Ishikawa (cell line): ENCODE results near the gene DPYSL3.

Experiments
- CEBPB ChIP-seq: IDR thresholded peaks from 2 replicates; pipeline ENCODE4 v1.6.1; 2012
- EP300 ChIP-seq: IDR thresholded peaks from 2 replicates; pipeline ENCODE4 v1.6.1; 2012; ENCODE audit warnings: borderline replicate concordance
- FOXM1 ChIP-seq: IDR thresholded peaks from 2 replicates; pipeline ENCODE4 v1.6.1; 2012; ENCODE audit warnings: low read depth, borderline replicate concordance
- NFIC ChIP-seq: IDR thresholded peaks from 2 replicates; pipeline ENCODE4 v1.6.1; 2012
- TAF1 ChIP-seq: IDR thresholded peaks from 2 replicates; pipeline ENCODE4 v1.6.1; 2012; ENCODE audit warnings: low read depth, mild to moderate bottlenecking
- TCF12 ChIP-seq: IDR thresholded peaks from 2 replicates; pipeline ENCODE4 v1.6.1; 2012; ENCODE audit warnings: low read depth
- TEAD4 ChIP-seq: IDR thresholded peaks from 2 replicates; pipeline ENCODE4 v1.6.1; 2012
- YY1 ChIP-seq: IDR thresholded peaks from 2 replicates; pipeline ENCODE4 v1.6.1; 2012; ENCODE audit warnings: low read depth
- TF ChIP-seq, protein P1 (sequence below): IDR thresholded peaks from 2 replicates; pipeline ENCODE4 v1.6.1; 2012
- TF ChIP-seq, protein P2 (sequence below): IDR thresholded peaks from 2 replicates; pipeline ENCODE4 v1.6.1; 2012
- TF ChIP-seq, protein P3 (sequence below): IDR thresholded peaks from 2 replicates; pipeline ENCODE4 v1.6.1; 2012; ENCODE audit warnings: low read depth, mild to moderate bottlenecking

DNA sequence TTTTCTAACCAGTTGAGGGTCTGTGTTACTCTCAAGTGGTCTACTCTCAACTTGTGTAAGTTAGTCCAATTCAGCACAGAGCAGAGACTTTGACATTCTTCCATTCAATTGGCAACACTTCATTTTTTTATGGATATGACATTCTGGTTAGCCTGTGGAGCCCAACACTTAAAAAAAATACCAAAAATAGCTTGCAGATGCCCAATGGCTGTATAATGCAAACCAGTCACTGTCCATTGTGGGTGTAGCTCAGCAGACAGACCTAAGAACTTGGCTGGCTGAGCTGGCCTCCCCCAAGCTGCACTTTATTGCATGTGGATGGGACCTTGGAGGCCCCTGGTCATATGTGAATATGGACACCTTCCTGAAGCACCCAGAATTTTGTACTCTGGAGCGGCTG is 103.2 kb downstream of the DPYSL3 start:
- no peak for TF ChIP-seq EP300
- TF ChIP-seq YY1: no peak
- TF ChIP-seq, protein P1, sequence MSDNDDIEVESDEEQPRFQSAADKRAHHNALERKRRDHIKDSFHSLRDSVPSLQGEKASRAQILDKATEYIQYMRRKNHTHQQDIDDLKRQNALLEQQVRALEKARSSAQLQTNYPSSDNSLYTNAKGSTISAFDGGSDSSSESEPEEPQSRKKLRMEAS: no peak
- TF ChIP-seq, protein P2, sequence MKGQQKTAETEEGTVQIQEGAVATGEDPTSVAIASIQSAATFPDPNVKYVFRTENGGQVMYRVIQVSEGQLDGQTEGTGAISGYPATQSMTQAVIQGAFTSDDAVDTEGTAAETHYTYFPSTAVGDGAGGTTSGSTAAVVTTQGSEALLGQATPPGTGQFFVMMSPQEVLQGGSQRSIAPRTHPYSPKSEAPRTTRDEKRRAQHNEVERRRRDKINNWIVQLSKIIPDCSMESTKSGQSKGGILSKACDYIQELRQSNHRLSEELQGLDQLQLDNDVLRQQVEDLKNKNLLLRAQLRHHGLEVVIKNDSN: no peak
- TF ChIP-seq CEBPB: no peak
- no peak for TF ChIP-seq TEAD4
- TF ChIP-seq FOXM1: no peak
- no peak for TF ChIP-seq TCF12
- no peak for TF ChIP-seq NFIC
- TF ChIP-seq, protein P3, sequence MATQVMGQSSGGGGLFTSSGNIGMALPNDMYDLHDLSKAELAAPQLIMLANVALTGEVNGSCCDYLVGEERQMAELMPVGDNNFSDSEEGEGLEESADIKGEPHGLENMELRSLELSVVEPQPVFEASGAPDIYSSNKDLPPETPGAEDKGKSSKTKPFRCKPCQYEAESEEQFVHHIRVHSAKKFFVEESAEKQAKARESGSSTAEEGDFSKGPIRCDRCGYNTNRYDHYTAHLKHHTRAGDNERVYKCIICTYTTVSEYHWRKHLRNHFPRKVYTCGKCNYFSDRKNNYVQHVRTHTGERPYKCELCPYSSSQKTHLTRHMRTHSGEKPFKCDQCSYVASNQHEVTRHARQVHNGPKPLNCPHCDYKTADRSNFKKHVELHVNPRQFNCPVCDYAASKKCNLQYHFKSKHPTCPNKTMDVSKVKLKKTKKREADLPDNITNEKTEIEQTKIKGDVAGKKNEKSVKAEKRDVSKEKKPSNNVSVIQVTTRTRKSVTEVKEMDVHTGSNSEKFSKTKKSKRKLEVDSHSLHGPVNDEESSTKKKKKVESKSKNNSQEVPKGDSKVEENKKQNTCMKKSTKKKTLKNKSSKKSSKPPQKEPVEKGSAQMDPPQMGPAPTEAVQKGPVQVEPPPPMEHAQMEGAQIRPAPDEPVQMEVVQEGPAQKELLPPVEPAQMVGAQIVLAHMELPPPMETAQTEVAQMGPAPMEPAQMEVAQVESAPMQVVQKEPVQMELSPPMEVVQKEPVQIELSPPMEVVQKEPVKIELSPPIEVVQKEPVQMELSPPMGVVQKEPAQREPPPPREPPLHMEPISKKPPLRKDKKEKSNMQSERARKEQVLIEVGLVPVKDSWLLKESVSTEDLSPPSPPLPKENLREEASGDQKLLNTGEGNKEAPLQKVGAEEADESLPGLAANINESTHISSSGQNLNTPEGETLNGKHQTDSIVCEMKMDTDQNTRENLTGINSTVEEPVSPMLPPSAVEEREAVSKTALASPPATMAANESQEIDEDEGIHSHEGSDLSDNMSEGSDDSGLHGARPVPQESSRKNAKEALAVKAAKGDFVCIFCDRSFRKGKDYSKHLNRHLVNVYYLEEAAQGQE: no peak
- no peak for TF ChIP-seq TAF1
